ENCODE data around the gene PPM1D.

Gene PPM1D

GRCh38 chr17:60704170-60704569 is 104.2 kb downstream of the PPM1D start:
- H3K9me2 ChIP-seq (replicated peaks; ENCODE audit: low read depth, low read length) = no peaks in the 10 kb centered on the region

DNA sequence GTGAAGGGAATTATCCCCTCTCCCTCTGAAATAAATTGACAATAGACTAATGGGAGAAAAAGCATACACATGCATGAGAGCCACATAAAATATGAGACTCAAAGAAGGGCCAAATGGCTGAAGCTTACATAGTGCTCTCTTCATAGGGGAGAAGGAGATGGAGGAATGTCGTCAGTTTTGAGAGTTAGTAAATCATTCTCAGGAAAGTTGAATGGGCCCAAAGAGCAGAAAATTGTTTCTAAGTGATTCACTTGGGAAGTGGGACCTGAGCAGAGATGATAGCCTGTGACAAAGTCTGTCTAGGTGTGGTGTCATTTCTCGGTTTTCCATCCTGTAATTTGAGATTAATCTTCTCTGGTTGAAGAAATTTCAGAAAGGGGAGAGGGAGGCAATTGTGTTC is 112.7 kb downstream of the PPM1D start:
- Histone ChIP-seq H3K9me3 (ENCODE audit: insufficient read depth, low read depth, low read length) (no peaks in the 10 kb centered on the region), H3K36me3 (ENCODE audit: insufficient read depth, low read length) (no peaks in the 10 kb centered on the region), H3K9ac (ENCODE audit: low read depth, low read length, poor library complexity, severe bottlenecking) (no peak overlapping the region), H4K20me1 (ENCODE audit: insufficient read depth, low read length, poor library complexity, severe bottlenecking) (no peaks in the 10 kb centered on the region), H3K4me3 (ENCODE audit: low read length, poor library complexity, severe bottlenecking) (no peak overlapping the region), H3K4me1 (ENCODE audit: insufficient read depth, low read length, poor library complexity, severe bottlenecking) (no peaks in the 10 kb centered on the region), H3F3A (ENCODE audit: low read depth) (no peaks in the 10 kb centered on the region), H3K27me3 (ENCODE audit: insufficient read depth, low read length, poor library complexity, severe bottlenecking) (no peaks in the 10 kb centered on the region), H3K9me2 (replicated peaks; ENCODE audit: low read depth, low read length) (no peaks in the 10 kb centered on the region), H2AFZ (ENCODE audit: low read length) (no peak overlapping the region), H3K4me2 (ENCODE audit: low read depth, low read length, poor library complexity, severe bottlenecking) (no peak overlapping the region), H3K79me2 (ENCODE audit: insufficient read depth, low read length) (no peaks in the 10 kb centered on the region)
- TF ChIP-seq EZH2phosphoT487 (IDR thresholded peaks at IDR 0.05; ENCODE audit: borderline replicate concordance) = no peak
- no peak for TF ChIP-seq CTCF (conservative IDR thresholded peaks at IDR 0.05; ENCODE audit: low read length)

More at GRCh38 chr17:60704170-60704569, 104.2 kb downstream of the PPM1D start:
- Histone ChIP-seq H3K27me3 (ENCODE audit: insufficient read depth, low read length, poor library complexity, severe bottlenecking) (no peaks in the 10 kb centered on the region), H3K79me2 (ENCODE audit: insufficient read depth, low read length) (no peaks in the 10 kb centered on the region), H3K4me2 (ENCODE audit: low read depth, low read length, poor library complexity, severe bottlenecking) (no peak overlapping the region), H3K4me1 (ENCODE audit: insufficient read depth, low read length, poor library complexity, severe bottlenecking) (no peaks in the 10 kb centered on the region), H2AFZ (ENCODE audit: low read length) (no peak overlapping the region), H3K9me3 (ENCODE audit: insufficient read depth, low read depth, low read length) (no peaks in the 10 kb centered on the region), H3K9ac (ENCODE audit: low read depth, low read length, poor library complexity, severe bottlenecking) (no peak overlapping the region), H3K36me3 (ENCODE audit: insufficient read depth, low read length) (no peaks in the 10 kb centered on the region), H3K4me3 (ENCODE audit: low read length, poor library complexity, severe bottlenecking) (no peak overlapping the region), H4K20me1 (ENCODE audit: insufficient read depth, low read length, poor library complexity, severe bottlenecking) (no peaks in the 10 kb centered on the region), H3F3A (ENCODE audit: low read depth) (no peaks in the 10 kb centered on the region)
- TF ChIP-seq EZH2phosphoT487 (IDR thresholded peaks at IDR 0.05; ENCODE audit: borderline replicate concordance) (no peak), CTCF (conservative IDR thresholded peaks at IDR 0.05; ENCODE audit: low read length) (no peak)

DNA sequence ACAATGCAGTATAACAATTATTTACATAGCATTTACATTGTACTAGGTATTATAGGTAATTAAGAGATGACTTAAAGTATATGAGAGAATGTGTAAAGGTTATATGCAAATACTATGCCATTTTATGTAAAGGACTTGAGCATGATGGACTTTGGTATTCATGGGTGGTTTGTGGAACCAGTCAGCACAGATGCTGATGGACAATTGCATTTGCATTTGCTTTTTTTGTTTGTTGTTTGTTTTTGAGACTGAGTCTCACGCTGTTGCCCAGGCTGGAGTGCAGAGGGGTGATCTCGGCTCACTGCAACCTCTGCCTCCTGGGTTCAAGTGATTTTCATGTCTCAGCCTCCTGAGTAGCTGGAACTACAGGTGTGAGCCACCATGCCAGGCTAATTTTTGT is 113.6 kb downstream of the PPM1D start:
- Histone ChIP-seq H3K4me1 (ENCODE audit: insufficient read depth, low read length, poor library complexity, severe bottlenecking) (no peaks in the 10 kb centered on the region), H3F3A (ENCODE audit: low read depth) (no peaks in the 10 kb centered on the region), H3K4me2 (ENCODE audit: low read depth, low read length, poor library complexity, severe bottlenecking) (no peak overlapping the region), H3K27me3 (ENCODE audit: insufficient read depth, low read length, poor library complexity, severe bottlenecking) (no peaks in the 10 kb centered on the region), H3K4me3 (ENCODE audit: low read length, poor library complexity, severe bottlenecking) (no peak overlapping the region), H3K36me3 (ENCODE audit: insufficient read depth, low read length) (no peaks in the 10 kb centered on the region), H4K20me1 (ENCODE audit: insufficient read depth, low read length, poor library complexity, severe bottlenecking) (no peaks in the 10 kb centered on the region), H3K9ac (ENCODE audit: low read depth, low read length, poor library complexity, severe bottlenecking) (no peak overlapping the region), H3K9me2 (replicated peaks; ENCODE audit: low read depth, low read length) (no peaks in the 10 kb centered on the region), H3K79me2 (ENCODE audit: insufficient read depth, low read length) (no peaks in the 10 kb centered on the region), H3K9me3 (ENCODE audit: insufficient read depth, low read depth, low read length) (no peaks in the 10 kb centered on the region), H2AFZ (ENCODE audit: low read length) (no peak overlapping the region)
- TF ChIP-seq EZH2phosphoT487 (IDR thresholded peaks at IDR 0.05; ENCODE audit: borderline replicate concordance) = no peak

Measured in Loucy (cell line).